GM12873 (cell line): ENCODE measurements around the gene BEGAIN.

Experiments used
- TF ChIP-seq, protein P1 (sequence below): IDR thresholded peaks from 2 replicates; pipeline ENCODE4 v1.5.1; 2012; ENCODE audit warnings: low read depth, mild to moderate bottlenecking, moderate library complexity, low read length, control low read depth; ENCODE audit not compliant: insufficient read depth; ENCODE audit errors: missing control alignments

BEGAIN gene

DNA sequence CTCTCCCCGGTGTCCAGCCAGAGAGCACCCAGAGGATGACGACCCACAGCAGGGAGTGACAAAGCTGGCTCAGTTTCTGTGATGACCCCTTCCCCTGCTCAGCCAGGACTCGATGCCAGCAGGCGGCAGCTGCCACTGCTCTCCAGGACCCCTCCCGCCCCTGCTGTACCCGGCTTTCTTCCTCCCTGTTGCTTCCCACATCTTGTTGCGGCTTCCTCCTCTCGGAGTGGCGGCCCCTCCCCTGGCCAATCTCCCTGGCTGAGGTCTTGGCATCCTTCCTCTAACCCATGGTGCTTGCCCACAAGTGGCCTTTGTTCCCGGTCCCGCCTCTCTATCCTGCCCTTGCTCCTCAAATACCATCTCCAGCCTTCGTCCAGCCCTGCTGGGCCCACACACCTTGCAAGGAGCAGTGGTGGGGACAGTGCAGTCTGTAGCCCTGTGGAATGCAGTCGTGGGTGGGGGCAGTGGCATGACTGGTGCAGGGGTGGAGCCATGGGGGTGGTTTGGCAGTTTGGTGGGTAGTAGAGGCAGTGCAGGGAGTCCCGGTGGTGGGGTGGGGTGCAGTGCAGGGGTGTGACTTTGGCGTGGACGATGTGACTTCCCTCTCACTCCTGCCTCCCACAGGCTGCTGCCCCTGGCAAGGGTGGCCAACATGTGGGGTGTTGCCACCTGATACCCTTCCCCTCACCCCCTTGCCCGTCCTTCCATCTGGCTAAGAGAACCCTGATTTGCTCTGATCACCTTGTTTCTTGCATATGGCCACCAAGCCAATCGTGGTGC, 16.3 kb upstream of the BEGAIN start:
- TF ChIP-seq, protein P1, sequence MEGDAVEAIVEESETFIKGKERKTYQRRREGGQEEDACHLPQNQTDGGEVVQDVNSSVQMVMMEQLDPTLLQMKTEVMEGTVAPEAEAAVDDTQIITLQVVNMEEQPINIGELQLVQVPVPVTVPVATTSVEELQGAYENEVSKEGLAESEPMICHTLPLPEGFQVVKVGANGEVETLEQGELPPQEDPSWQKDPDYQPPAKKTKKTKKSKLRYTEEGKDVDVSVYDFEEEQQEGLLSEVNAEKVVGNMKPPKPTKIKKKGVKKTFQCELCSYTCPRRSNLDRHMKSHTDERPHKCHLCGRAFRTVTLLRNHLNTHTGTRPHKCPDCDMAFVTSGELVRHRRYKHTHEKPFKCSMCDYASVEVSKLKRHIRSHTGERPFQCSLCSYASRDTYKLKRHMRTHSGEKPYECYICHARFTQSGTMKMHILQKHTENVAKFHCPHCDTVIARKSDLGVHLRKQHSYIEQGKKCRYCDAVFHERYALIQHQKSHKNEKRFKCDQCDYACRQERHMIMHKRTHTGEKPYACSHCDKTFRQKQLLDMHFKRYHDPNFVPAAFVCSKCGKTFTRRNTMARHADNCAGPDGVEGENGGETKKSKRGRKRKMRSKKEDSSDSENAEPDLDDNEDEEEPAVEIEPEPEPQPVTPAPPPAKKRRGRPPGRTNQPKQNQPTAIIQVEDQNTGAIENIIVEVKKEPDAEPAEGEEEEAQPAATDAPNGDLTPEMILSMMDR, result no peak

DNA sequence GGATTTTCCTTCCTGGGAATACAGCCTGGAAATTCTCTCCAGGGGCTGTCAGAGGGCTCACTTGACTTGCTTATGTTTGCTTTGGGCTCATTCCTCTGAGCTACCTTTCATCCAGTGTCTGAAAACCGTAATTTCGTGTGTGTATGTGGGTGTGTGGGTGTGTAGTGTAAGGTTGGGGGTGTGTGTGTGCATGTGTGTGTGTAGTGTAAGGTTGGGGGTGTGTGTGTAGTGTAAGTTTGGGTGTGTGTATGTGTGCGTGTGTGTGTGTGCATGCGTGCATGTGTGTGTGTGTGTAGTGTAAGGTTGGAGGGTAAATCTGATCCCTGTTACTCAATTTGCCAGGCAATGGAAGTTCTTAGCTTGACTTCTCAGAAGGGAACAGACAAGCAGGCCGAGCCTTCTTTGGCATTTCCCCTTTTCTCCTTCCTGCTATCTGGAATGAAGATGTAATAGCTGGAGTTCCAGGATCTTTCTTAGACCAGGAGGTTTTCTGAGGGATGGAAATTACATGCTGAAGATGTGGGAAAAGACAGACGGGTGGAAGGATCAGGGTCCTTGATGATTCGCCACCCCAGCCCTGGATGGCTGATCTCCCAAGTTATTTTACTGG, 15.5 kb upstream of the BEGAIN start:
- TF ChIP-seq, protein P1, result no peak

DNA sequence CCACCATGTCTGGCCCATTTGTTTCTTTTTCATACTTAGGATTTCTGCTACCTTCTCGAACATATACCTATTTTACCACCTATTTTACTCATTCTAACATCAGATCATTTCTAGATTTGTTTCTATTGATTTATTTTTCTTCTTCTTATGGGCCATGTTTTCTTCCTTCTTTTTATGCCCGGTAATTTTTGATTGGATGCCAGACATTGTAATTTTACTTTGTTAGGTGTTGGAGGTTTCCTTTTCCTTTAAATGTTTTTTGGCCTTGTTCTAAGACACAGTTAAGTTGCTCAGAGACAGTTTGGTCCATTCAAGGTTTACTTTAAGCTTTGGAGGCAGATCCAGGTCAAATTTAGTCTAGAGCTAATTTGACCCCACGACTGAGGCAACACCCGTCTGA, 14.7 kb upstream of the BEGAIN start:
- TF ChIP-seq, protein P1, result no peak

DNA sequence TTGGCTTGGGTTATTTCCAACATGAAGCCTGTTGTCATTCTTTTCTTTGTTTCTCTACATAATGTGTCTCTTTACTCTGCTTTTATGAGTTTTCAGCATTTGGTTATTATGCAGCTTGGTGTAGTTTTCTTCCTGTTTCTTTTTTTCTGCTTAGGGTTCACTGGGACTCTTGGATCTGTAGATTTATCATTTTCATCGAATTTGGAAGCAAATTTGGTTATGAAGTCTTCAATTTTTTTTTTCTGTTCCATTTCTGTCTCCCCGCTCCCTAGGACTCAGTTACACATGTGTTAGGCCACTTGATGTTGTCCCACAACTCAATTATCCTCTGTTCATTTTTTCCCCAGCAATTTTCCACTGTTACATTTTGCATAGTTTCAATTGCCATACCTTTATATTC, 13.8 kb upstream of the BEGAIN start:
- TF ChIP-seq, protein P1, result no peak

DNA sequence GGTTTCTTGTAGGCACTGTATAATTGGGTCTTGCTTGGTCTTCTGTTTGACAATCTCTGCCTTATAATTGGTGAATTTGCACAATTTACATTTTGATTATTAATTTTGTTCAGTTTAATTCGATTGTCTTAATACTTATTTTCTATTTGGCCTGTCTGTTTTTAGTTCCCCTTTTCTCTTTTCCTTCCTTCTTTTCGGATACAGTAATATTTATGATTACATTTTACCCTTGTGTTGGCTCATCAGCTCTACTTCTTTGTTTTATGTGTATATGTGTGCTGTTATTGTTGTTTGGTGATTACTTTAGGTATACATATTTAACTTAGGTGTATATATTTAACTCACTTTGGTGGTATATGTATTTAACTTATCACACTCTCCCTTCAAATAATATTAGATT, 12.8 kb upstream of the BEGAIN start:
- TF ChIP-seq, protein P1, result no peak

DNA sequence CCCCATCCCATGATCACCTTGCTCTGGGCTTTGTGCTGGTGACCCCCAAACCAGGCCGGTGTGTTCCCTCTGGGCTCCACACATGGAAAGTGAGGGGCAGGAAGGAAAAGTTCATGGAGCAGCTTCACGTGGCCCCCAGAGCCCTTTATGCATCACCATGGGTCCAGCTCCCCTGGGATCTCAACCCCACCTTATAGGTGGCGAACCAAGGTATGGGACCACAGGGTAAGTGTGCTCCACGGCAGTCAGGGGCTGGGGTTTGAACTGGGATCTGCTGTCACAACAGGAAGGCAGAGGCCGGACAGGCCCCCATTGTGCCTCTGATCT, 7.4 kb upstream of the BEGAIN start:
- TF ChIP-seq, protein P1, result no peak

DNA sequence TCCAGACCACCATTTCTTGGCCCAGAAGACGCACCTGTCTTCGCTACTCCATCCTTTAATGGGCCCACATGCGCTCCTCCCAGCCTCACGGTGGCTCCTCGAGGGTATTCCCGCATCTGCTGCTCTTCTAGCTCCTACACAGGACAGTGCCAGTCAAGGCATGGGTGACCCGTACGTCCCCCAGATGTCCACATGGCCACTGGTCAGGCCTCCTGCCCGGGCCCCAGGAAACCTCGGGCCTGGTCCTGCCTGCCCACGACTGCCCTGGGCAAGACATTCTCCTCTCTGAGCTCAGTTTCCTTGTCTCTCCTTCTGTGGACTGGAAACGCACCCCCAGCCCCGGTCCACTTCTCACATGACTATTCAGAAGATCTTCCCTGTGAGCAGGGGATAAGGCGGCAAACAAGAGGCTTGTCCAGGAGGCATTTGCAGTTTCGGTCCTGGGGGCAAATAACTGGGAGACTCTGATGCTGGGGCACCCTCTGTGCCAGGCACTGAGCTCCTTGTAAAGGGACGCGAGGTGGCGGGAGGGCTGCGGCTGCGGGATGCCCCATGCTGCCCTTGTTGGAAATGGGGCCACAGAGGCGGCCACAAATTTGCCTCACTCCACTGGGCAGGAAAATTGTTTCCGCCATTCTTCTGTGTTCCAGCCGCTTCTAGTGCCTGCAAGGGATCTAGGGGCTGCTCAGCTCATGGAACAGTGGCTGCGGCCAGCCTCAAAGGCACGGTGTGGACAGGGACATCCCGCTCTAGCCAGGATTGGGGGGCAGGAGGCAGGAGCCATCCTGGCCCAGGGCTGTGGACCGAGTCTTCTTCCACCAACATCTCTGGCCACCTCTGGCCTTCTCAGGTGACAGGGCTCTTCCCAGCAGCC, 6.8 kb upstream of the BEGAIN start:
- TF ChIP-seq, protein P1, result no peak
